Lower leg skin (tissue), 4 donors: ENCODE data around the gene TMEM123. TPM values are rescaled to one million over a fixed set of nuclear protein-coding genes. Genes with fewer than 3 reads are reported as not detected.

Source experiments
- DNase-seq, 2 donors: peaks; one replicate each; pipeline ENCODE4 v3.0.0-alpha.2; 2019; ENCODE audit warnings: low spot score in 2 of 2
- H3K4me3 ChIP-seq: fragments of 200-600 bp; sonication (generic); 2 replicates; pipeline ENCODE4 v1.5.1; 2017; ENCODE audit warnings: mild to moderate bottlenecking, low read depth; ENCODE audit not compliant: poor library complexity, severe bottlenecking
- CTCF ChIP-seq, 3 donors: fragments of 450-650 bp; IDR thresholded peaks; one replicate each; pipeline ENCODE4 v1.5.1; 2016; ENCODE audit warnings: antibody characterized with exemption in 3 of 3, mild to moderate bottlenecking in 3 of 3, moderate library complexity in 2 of 3
- POLR2A ChIP-seq, 2 donors: fragments of 450-650 bp; IDR thresholded peaks; one replicate each; pipeline ENCODE4 v1.6.1; 2016 to 2017; ENCODE audit warnings: antibody characterized with exemption in 2 of 2, mild to moderate bottlenecking in 1 of 2, moderate library complexity in 1 of 2
- WGBS, 2 donors: methylation state at CpG; one replicate each; pipeline ENCODE4 v1.1.5; 2018; 5-methylcytosine and 5-hydroxymethylcytosine counted together
- intact Hi-C: fragments of 100-400 bp; cut with DNase I; formaldehyde crosslinking; loops from one replicate; pipeline ENCODE4 v1.15.0; 2023; ENCODE audit warnings: low total_unique reads
- total RNA-seq, 4 donors: library from RNA; depleted of rRNA; stranded (reverse); fragments of >200 nt; gene quantifications; one replicate each; pipeline ENCODE4 v1.1.0, GENCODE V29; 2016

TMEM123 gene
- total RNA-seq: 100 to 1,000 TPM; 158 to 250 (median 206) TPM

- peak within 1 kb of the TSS; percentile 99 for H3K4me3 ChIP-seq
- peak; percentile 76 to 96 for DNase-seq
- intact Hi-C loops: no loop called here
- TF ChIP-seq CTCF (IDR thresholded peaks at IDR 0.05) (no peak), POLR2A (IDR thresholded peaks at IDR 0.05) (no peak)
- WGBS, 2 donors: 0% methylated on average over 29 to 76 of the region's 83 CpGs
These were observed at the start of gene TMEM123 for GRCh38 chr11:102452461-102453301. Gene TMEM123 (minus strand): TSS chr11:102452765. CDS start chr11:102452623, 142 bp downstream.

GRCh38 chr11:102500829-102501228 lies 48.3 kb upstream of the TMEM123 start:
- TF ChIP-seq CTCF (IDR thresholded peaks at IDR 0.05) (no peak), POLR2A (IDR thresholded peaks at IDR 0.05) (no peak)
- intact Hi-C loops: no loop called here
- no peak overlapping the region for H3K4me3 ChIP-seq
- 74 to 89% methylated on average over 2 of the region's 2 CpGs for WGBS, 2 donors
- no peak for DNase-seq

DNA sequence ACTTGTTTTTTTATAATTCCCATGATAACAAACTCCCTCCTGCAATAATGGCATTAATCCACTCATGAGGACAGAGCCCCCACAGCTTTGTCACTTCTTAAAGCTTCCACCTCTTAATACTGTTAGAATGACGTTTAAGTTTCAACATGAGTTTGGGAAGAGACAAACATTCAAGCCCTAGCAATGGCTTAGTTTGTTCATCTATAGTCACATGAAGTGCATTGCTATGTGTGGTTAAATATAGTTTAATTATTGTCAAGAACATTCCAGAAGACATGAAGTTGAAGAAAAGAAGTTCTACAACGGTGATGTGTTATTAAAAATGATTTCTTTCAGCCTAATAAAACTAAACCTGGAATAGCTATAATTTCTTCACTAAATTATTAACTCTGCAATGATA lies 47.4 kb upstream of the TMEM123 start:
- H3K4me3 ChIP-seq: no peak overlapping the region
- intact Hi-C loops: no loop called here
- TF ChIP-seq POLR2A (IDR thresholded peaks at IDR 0.05): no peak
- no peak for TF ChIP-seq CTCF (IDR thresholded peaks at IDR 0.05)
- 39 to 67% methylated on average over 2 of the region's 2 CpGs for WGBS, 2 donors
- DNase-seq: no peak

DNA sequence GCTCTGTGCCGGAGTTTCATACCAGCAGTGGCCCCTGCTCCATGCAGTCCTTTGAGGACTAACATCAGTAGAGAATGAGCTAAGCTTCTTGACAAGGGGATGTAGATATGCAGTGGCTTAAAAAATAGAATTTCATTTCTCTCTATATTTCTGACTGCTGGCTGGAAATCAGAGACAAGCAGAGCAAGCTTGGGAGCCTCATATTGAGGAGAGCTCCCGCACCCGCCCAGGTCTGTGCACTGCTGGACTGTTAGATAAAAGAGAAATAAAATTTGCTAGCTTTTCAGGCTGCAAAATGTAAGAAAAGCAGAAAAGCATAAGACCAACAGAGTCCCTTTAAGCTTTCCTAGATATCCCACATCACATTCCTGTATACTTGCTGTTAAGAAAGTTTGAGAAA lies 46.6 kb upstream of the TMEM123 start:
- no peak for DNase-seq
- WGBS, 2 donors: 94 to 96% methylated on average over 3 of the region's 3 CpGs
- intact Hi-C loops: no loop called here
- no peak overlapping the region for H3K4me3 ChIP-seq
- TF ChIP-seq CTCF (IDR thresholded peaks at IDR 0.05) (no peak), POLR2A (IDR thresholded peaks at IDR 0.05) (no peak)

- no peak for DNase-seq
- intact Hi-C loops: no loop called here
- TF ChIP-seq CTCF (IDR thresholded peaks at IDR 0.05) (no peak), POLR2A (IDR thresholded peaks at IDR 0.05) (no peak)
- H3K4me3 ChIP-seq: no peak overlapping the region
- WGBS, 2 donors: 91 to 97% methylated on average over 3 to 4 of the region's 4 CpGs
These were observed 44.5 kb upstream of the TMEM123 start for GRCh38 chr11:102497061-102497460.
